ENCODE measurements around the gene ATP1A2.

Gene ATP1A2

GRCh38 chr1:160151303-160151702 is 35.7 kb downstream of the ATP1A2 start, which contains the start of gene ATP1A4:
ATP1A4 (plus strand) TSS chr1:160151603; CDS start chr1:160152041, 438 bp downstream.
- DNase-seq: no peak

- no peak for DNase-seq
Observed at GRCh38 chr1:160154790-160155189, 39.2 kb downstream of the ATP1A2 start.

GRCh38 chr1:160156361-160156760 is 40.8 kb downstream of the ATP1A2 start:
- no peak for DNase-seq

DNA sequence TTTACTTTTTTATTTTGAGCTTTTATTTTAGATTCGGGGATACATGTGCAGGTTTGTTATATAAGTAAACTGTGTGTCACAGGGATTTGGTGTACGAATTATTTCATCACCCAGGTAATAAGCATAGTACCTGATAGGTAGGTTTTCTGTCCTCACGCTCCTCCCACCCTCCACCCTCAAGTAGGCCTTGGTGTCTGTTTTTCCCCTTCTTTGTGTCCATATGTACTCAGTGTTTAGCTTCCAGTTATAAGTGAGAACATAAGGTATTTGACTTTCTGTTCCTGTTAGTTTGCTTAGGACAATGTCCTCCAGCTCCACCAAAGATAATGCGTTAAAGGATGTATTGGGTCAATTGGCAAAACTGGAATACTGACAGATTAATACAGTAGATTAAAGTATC is 41.6 kb downstream of the ATP1A2 start:
- no peak for DNase-seq

GRCh38 chr1:160158031-160158430 is 42.5 kb downstream of the ATP1A2 start:
- no peak for DNase-seq

DNA sequence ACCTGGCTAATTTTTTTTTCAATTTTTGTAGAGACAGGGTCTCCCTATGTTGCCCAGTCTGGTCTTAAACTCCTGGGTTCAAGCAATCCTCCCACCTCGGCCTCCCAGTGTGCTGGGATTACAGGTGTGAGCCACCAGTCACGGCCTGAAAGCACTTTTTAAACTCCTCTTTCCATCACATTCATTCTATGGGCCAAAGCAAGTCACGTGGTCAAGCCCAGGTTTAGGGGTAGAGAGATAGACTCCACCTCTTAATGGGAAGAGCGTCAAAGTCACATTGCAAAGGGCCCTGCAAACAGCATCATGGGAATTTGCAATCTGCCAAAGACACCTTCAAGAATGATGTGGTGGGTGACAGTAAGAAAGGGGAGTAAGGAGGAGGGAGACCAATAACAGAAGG is 43.0 kb downstream of the ATP1A2 start:
- DNase-seq: no peak

DNA sequence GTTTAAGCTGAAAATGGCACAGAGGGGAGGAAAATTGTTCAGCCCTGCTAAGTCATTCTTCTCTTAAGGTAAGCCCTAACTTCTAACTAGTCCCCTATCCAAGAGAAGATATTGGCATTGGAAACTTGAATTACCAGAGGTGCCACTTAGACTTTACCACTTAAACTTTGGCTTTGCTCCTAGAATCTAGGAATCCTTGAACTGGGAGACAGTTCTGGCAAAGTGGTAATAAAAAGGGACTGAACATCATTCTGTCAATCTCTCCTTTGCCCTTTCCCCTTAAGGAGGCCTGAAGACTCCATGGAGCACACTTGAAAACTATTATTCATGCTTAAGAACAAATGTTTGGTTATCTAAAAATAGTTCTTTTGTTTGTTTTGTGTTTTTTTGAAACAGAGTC is 44.3 kb downstream of the ATP1A2 start:
- no peak for DNase-seq

GRCh38 chr1:160161965-160162705 is 46.6 kb downstream of the ATP1A2 start:
- DNase-seq: no peak

DNA sequence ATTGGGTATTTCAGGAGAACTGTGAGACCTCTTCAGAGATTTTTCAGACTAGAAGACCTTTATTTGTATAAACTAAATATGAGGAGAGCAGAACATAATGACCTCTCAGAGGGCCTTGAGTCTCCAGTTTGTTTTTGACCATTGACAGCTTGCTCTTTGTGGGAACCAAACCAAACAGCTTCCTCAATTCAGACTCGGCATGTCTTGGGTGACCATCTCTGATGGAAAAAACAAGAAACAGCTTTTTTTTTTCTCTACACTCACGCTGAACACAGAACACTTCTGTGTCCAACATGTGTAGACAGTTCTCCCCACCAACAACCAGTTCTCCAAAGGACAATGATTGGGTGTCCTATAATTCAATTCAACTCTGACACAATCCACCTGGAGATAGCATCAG is 47.4 kb downstream of the ATP1A2 start:
- no peak for DNase-seq

DNA sequence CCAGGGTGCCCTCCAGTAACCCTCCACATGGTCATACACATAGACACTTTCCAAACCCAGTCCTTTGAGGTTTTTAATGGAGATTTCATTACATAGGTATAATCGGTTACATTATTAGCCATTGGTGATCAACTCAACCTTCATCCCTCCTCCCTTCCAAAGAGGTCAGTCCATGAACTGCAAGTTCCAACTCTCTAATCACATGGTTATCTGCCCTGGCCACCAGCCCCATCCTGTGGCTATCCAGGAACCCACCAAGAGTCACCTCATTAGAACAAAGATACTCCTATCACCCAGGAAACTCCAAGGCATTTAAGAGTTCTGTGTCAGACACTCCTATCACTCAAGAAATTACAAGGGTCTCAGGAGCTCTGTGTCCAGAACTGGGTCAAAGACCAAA is 48.1 kb downstream of the ATP1A2 start:
- DNase-seq: no peak

DNA sequence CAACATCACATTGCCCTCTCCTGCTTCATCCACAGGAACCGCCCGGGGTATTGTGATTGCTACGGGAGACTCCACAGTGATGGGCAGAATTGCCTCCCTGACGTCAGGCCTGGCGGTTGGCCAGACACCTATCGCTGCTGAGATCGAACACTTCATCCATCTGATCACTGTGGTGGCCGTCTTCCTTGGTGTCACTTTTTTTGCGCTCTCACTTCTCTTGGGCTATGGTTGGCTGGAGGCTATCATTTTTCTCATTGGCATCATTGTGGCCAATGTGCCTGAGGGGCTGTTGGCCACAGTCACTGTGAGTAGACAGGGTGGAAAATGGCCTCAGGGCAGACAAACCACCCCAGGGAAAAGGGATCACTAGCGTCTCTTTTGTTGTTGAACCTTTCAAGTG is 48.6 kb downstream of the ATP1A2 start:
- no peak for DNase-seq

DNA sequence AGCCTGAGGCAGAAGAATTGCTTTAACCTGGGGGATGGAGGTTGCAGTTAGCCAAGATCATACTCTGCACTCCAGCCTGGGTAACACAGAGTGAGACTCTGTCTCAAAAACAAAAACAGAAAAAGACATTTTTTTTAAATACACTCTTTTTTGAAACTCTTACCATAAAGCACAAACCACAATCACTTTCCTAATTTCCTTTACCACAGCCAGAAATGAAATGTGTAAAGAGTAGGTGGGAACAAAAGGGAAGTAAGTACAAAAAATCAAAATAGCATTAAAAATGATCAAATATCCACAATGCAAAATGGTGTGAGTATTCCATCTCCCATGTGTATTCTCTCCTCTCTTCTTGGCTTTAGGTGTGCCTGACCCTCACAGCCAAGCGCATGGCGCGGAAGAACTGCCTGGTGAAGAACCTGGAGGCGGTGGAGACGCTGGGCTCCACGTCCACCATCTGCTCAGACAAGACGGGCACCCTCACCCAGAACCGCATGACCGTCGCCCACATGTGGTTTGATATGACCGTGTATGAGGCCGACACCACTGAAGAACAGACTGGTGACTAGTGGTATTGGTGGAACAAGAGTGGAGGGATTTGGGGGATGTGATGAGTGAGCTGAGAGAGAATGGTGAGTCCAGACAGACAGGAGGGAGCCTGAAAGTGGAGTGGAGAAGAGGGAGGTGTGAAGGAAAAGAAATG is 50.8 kb downstream of the ATP1A2 start:
- no peak for DNase-seq

DNA sequence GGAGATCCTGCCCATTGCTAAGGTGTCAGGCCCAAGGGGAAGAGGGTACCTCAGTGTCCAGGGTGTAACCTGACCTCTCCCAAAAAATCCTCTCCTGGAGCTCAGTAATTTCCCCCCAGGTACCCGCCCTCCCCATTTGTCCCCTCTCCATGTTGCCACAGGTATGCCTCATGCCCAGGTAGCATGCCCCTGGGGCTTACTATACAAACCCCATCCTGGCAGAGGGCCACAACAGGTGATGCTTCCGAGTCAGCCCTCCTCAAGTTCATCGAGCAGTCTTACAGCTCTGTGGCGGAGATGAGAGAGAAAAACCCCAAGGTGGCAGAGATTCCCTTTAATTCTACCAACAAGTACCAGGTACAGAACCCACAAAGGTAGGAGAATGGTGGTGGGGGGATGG is 51.5 kb downstream of the ATP1A2 start:
- DNase-seq: no peak

DNA sequence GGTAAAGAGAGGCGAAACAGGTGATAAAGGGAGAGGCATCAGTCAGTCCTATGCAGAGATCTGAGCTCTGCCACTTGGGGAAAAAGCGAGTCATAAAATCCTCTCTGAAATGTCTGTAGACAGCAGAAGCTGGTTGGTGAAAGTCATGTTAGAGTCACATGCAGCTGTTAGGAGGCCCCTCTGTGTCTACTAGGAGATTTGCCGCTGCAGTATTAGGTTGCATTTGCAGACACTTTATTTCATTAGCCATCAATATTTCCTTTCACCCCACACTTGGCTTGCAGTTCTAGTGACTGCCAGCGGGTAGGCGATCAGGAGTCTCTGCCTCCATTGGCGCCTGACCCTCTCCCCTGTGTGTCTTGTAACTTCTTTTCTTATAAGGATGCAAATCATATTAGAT is 52.0 kb downstream of the ATP1A2 start:
- DNase-seq: no peak

DNA sequence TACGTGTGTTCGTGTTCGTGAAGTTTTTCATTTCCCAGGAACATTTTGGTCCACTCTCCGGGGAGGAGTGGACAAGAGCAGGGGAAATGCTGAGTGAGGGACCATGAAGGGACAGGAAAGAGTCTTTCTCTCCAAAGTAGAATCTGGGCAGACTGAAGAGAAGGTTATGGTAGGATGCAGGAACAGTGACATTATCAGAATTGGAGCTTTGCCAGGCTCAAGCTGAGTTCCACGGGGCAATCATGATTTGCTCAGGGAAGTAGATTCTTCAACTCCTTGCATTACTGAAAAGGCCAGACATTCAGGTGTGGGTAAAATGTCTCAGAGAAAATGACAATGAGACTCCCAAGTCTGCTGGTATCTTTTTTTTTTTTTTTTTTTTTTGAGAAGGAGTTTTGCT is 52.5 kb downstream of the ATP1A2 start:
- no peak for DNase-seq

GRCh38 chr1:160168609-160169369 is 53.2 kb downstream of the ATP1A2 start:
- DNase-seq: no peak

DNA sequence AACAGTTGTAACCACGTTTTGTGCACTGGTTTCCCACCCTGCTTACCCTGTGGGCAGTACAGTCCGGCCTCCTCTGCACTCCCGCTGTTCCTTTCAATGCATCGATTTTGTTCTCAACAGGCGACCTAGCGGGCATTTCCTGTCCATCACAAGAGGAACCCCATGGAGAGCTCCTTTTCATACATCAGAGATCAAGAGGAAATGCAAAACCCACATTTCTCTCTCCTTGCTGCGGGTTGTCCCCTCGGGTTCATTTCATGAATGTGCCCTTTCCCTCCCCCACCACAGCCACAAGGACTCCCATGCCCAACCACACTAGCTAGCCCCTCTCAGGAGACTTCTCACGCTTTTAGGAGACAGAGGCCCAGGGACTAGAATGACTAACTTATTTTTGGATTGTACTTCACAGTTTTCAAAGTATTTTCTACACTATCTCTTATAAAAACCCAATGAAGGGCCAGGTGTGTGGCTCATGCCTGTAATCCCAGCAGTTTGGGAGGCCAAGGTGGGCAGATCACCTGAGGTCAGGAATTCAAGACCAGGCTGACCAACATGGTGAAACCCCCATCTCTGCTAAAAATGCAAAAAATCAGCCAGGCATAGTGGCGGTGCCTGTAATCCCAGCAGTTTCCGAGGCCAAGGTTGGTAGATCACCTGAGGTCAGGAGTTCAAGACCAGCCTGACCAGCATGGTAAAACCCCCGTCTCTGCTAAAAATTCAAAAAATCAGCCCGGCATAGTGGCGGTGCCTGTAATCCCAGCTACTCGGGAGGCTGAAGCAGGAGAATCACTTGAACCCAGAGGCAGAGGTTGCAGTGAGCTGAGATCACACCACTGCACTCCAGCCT is 54.2 kb downstream of the ATP1A2 start:
- DNase-seq: no peak

- DNase-seq: no peak
Observed at GRCh38 chr1:160171354-160171753, 55.8 kb downstream of the ATP1A2 start.

GRCh38 chr1:160171980-160172379 is 56.4 kb downstream of the ATP1A2 start:
- DNase-seq: no peak

- DNase-seq: no peak
Observed at GRCh38 chr1:160177231-160177630, 61.7 kb downstream of the ATP1A2 start.

DNA sequence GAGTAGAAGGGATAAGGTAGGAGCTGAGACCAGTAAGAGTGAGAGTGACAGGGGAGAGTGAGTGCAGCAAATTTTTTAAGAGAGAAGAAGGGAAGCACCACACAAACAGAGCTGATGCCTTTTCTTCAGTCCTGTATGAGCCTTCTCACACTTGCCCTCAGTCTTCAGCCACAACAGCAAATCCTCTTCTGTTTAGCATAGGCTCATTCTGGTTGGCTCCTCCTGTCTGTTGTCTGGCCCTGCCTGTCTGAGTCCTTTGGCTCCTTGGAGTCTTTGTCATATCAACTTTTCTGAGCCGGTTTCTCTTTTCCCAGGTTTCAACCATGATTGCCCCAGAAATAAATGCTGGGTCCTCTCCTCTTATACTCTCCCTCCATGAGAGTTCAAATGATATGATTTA is 62.1 kb downstream of the ATP1A2 start:
- DNase-seq: no peak

DNA sequence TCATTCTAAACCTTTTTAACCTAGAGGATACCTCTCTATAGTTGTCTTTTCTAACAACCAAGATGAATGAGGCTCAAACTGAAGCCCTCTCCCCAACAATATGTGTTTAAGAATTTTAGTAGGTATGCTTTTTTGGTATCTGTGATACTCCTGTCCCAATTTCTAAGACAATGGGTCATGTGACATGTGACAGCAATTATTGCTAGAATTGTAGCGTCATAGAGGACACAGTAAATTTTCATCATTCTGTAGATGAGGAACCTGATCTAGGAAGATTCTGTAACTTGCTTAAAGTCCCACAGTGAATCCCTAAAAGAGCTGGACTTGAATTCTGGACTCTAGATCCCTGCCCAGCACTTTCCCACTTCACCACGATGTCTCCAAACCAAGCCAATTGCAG is 63.2 kb downstream of the ATP1A2 start:
- DNase-seq: no peak

DNA sequence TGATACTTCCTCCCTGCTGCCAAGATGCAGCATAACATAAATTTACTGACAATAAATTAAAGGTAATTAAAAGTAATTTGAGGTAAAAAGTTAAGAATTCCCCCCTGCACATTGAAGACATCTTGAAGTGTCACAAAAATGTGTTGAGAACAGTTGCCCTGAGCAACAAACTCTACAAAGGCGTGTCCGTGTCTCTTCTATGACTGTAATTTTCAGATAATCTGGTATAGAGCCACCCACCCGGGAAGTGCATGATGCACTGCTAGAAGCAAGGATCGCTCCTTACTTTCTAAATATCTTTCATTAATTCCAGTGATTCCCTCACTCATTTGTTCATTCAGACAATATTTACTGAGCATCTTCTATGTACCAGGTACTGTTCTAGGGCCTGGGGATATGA is 63.8 kb downstream of the ATP1A2 start:
- DNase-seq: no peak

Measured in CD4-positive, alpha-beta T cell treated with Interferon gamma for 1 hour (primary cell).